ENCODE results near the gene PIGU. TPM values are rescaled to one million over a fixed set of nuclear protein-coding genes. Genes with fewer than 3 reads are reported as not detected.

The PIGU gene
- total RNA-seq, 2 donors from 2014 or later, result 35.8 to 41.2 TPM

GRCh38 chr20:34621383-34622367 is 55.2 kb downstream of the PIGU start:
- Mint-ChIP-seq H3K4me3 (no peak overlapping the region), H3K4me1 (peaks cover 5% of the 10 kb centered on the region), H3K27ac (no peak overlapping the region), H3K27me3 (ENCODE audit: insufficient read depth) (no peaks in the 10 kb centered on the region), H3K9me3 (peaks cover 12% of the 10 kb centered on the region), H3K36me3 (ENCODE audit: low read depth) (peaks cover 46% of the 10 kb centered on the region)
- Histone ChIP-seq H3K9ac (ENCODE audit: extremely low read depth, low read length, poor library complexity, severe bottlenecking) (no peak overlapping the region), H3K9me3 (ENCODE audit: control insufficient read depth, low read length) (peaks cover 12% of the 10 kb centered on the region), H3K4me3 (ENCODE audit: low read length) (no peak overlapping the region), H3K36me3 (ENCODE audit: control insufficient read depth, insufficient read depth, low read length) (peaks cover 10% of the 10 kb centered on the region), H3K27me3 (ENCODE audit: control insufficient read depth, insufficient read depth, low read length, poor library complexity, severe bottlenecking) (no peaks in the 10 kb centered on the region), H3K27ac (ENCODE audit: low read depth, low read length) (no peak overlapping the region), H3K4me1 (ENCODE audit: control insufficient read depth, insufficient read depth, low read length) (no peaks in the 10 kb centered on the region)
- DNase-seq, result peak; percentile 17
- no peak for TF ChIP-seq CTCF (conservative IDR thresholded peaks at IDR 0.05)
- 94 to 99% methylated on average over 13 of the region's 13 CpGs for WGBS, 2 experiments (ENCODE audit: insufficient coverage in 1 of 2, insufficient read length in 1 of 2)

GRCh38 chr20:34621036-34621343 is 55.9 kb downstream of the PIGU start:
- H3K36me3 ChIP-seq (ENCODE audit: control insufficient read depth, insufficient read depth, low read length), result peaks cover 10% of the 10 kb centered on the region
- no peak for DNase-seq
- Mint-ChIP-seq H3K27me3 (ENCODE audit: insufficient read depth) (no peaks in the 10 kb centered on the region), H3K27ac (no peak overlapping the region), H3K4me1 (peaks cover 5% of the 10 kb centered on the region), H3K9me3 (peaks cover 12% of the 10 kb centered on the region), H3K4me3 (no peak overlapping the region), H3K36me3 (ENCODE audit: low read depth) (peaks cover 51% of the 10 kb centered on the region)
- no peak overlapping the region for H3K9ac ChIP-seq (ENCODE audit: extremely low read depth, low read length, poor library complexity, severe bottlenecking)
- H3K9me3 ChIP-seq (ENCODE audit: control insufficient read depth, low read length), result peaks cover 12% of the 10 kb centered on the region
- no peak overlapping the region for H3K4me3 ChIP-seq (ENCODE audit: low read length)
- H3K27ac ChIP-seq (ENCODE audit: low read depth, low read length), result no peak overlapping the region
- TF ChIP-seq CTCF (conservative IDR thresholded peaks at IDR 0.05), result no peak
- H3K4me1 ChIP-seq (ENCODE audit: control insufficient read depth, insufficient read depth, low read length), result no peaks in the 10 kb centered on the region
- H3K27me3 ChIP-seq (ENCODE audit: control insufficient read depth, insufficient read depth, low read length, poor library complexity, severe bottlenecking), result no peaks in the 10 kb centered on the region

- no peaks in the 10 kb centered on the region for H3K27me3 ChIP-seq (ENCODE audit: control insufficient read depth, insufficient read depth, low read length, poor library complexity, severe bottlenecking)
- Mint-ChIP-seq H3K36me3 (ENCODE audit: low read depth) (peaks cover 65% of the 10 kb centered on the region), H3K4me3 (no peak overlapping the region), H3K9me3 (peaks cover 12% of the 10 kb centered on the region), H3K27ac (no peak overlapping the region), H3K27me3 (ENCODE audit: insufficient read depth) (no peaks in the 10 kb centered on the region), H3K4me1 (no peaks in the 10 kb centered on the region)
- no peak for TF ChIP-seq CTCF (conservative IDR thresholded peaks at IDR 0.05)
- DNase-seq, result no peak
- no peaks in the 10 kb centered on the region for H3K4me1 ChIP-seq (ENCODE audit: control insufficient read depth, insufficient read depth, low read length)
- H3K27ac ChIP-seq (ENCODE audit: low read depth, low read length), result no peak overlapping the region
- H3K4me3 ChIP-seq (ENCODE audit: low read length), result no peak overlapping the region
- peaks cover 12% of the 10 kb centered on the region for H3K9me3 ChIP-seq (ENCODE audit: control insufficient read depth, low read length)
- WGBS, 2 experiments (ENCODE audit: insufficient coverage in 1 of 2, insufficient read length in 1 of 2), result 97 to 100% methylated on average over 2 of the region's 2 CpGs
- peaks cover 10% of the 10 kb centered on the region for H3K36me3 ChIP-seq (ENCODE audit: control insufficient read depth, insufficient read depth, low read length)
- no peak overlapping the region for H3K9ac ChIP-seq (ENCODE audit: extremely low read depth, low read length, poor library complexity, severe bottlenecking)
Measured at GRCh38 chr20:34618676-34619075, 58.2 kb downstream of the PIGU start.

All from endodermal cell (in vitro differentiated cells).